ENCODE results near the gene CXCL3.

GRCh38 chr4:74067586-74067985, 29.1 kb upstream of the CXCL3 start:
- TF ChIP-seq POLR2A (IDR thresholded peaks at IDR 0.05) (no peak), CTCF (IDR thresholded peaks at IDR 0.05) (no peak)
